Activated naive CD4-positive, alpha-beta T cell treated with anti-CD3 and anti-CD28 coated beads, Interleukin-2, amount 10 ng/mL, durations not matched to agents 5 hours and 36 hours (primary cell): ENCODE measurements around the gene NIP7. TPM values are rescaled to one million over a fixed set of nuclear protein-coding genes. Genes with fewer than 3 reads are reported as not detected.

Experiments
- total RNA-seq, 2 experiments: library from RNA; stranded (reverse); gene quantifications; one replicate each; pipeline ENCODE4 v1.2.3, GENCODE V29; 2021

NIP7 gene
- 10 to 100 TPM; 33.9 to 35.4 TPM for total RNA-seq

DNA sequence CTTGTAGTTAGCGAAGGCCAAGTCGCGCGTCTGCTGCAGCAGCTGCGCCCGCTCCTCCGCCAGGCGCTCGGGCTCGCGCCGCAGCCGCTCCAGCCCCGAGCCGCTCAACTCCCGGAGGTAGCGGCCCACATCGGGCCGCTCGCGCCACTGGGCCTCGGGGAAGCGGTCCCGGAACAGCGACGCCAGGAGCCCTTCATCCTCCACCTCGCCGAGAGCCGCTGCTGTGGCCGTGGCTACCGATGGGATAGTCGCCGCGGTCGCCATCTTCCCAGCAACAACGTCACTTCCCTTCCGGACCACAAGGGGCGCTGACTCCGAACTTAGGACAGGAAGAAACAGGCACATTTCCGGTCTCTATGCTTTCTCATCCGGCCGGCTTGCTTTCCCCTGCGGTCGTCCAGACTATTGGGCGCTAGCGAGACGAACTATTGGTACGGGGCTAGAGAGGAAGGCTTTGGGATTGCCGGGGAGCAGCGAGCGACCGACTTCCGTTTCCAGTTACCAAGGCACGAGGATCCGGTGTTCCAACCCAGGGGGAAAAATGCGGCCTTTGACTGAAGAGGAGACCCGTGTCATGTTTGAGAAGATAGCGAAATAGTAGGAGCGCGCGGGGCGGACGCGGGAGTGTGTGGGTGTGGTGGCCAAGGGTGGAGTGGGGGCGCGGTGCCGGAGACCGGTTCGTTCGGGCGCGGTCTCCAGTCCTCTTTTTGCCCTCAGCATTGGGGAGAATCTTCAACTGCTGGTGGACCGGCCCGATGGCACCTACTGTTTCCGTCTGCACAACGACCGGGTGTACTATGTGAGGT is at the start of gene NIP7, which contains the start of gene COG8:
Gene NIP7, plus strand, starts transcription at position 484 of the 806 bp plus-strand sequence. Its CDS starts 58 bp downstream, at position 542.
Gene COG8, minus strand, starts transcription at position 276 of the 806 bp plus-strand sequence. Its CDS starts 12 bp downstream, at position 264.

DNA sequence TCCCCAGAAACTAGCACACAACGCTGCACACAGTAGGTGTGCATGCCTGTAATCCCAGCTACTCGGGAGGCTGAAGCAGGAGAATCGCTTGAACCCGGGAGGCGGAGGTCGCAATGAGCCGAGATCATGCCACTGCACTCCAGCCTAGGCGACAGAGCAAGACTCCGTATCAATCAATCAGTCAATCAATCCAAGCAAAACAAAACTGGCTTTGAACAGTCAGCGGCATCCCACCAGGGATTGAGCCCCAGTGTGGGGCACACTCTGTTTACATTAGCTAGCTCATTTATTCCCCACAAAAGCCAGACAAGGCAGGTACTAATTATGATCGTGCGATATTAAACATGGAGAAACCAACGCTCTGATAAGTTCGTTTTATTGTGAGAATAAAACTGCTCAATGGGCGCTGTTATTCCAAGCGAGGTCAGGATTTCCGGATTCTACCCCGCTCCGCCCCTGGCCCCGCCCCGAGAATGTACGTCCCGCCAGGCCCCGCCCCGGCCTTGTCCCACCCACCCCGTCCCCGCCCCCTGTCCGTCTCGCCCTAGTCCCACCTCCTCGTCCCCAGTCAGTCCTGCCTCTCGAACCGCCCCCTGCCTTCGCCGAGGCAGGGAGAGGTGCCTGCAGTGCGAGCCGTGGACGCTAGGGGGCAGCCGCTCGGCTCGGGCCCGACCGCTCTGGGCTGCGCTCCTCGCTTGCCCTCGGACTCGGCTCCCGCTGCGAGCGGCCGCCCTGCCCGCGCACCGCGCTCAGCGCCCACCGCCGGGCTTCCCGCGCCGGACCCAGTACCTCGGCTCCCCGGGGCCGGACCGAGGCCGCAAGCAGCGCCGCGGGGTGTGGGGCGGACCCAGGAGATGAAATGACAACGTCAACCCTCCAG is 28.7 kb upstream of the NIP7 start, which contains the start of gene VPS4A:
Gene VPS4A, plus strand, starts transcription at position 698 of the 880 bp plus-strand sequence. Its CDS starts 162 bp downstream, at position 860.

DNA sequence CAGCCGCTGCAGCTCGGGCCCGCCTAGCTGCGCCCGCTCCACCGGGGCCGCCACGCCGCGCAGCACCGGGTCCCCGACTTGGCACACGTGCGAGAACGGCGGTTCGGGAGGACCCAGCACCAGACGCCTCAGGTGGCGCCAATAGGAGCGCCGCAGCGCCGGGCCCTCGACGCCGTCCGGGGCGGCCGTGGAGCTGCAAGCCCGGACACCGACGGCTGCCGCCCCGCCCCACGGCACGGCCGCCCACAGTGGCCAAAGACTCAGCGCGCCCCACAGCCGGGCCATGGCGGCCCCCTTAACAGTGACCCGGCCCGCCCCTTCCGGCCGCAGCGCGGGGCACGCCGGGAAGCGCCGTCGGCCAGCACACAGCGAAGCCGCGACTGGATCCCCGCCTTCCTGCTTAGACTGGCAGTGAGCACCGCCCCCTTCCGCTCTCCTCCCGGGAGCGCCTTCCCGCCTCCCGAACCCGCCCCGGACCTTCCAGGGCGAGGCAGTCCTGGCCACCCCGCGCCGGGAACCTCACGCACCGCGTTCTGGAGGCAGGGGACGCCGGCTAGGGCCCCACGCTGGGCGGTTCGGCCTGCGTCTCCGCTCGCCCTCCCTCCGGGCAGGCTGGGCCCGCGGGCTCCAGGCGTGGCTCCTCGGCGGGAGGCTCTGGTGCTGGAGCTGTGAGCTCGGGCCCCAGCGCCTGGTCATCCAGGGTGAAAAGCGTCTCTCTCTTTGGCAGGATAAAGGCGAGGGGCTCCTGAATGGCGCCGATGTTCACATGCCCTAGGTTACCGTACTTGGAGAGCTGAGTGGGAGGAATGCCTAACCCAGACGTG is 9.1 kb upstream of the NIP7 start, which contains the start of gene PDF:
Gene PDF, minus strand, starts transcription at position 303 of the 824 bp plus-strand sequence. Its CDS starts 18 bp downstream, at position 285.

DNA sequence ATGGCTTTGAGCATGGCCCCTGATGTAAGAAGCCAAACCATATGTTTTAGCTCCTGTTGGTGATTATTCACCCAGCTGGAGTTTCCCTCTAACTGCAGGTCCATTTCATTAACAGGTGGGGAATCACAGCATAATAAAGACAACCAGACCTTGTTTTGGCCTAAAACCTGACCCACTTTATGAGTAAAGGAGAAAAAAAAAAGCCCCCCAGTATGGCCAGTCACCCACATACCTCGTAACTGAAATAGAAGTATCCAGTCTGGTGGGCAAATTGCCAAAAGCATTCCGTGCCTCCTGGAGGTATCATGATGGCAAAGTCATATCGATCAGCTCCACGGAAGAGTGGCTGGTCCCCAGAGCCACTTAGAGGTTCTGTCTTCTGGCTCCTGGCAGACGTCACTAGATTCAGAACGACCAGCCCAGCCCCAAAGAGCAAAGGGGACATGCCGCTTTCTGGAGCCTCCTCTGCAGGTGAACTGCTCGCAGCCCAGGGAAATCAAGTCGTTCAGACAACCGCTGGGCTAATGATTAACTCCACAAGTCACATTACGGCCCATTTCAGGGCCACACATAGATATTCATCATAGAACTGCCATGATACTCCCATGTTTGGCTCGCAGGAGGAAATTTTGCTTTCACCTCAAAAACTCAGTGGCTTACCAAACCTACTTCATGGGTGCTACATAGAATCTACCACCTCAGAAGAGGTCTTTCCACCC is 11.9 kb downstream of the NIP7 start, which contains the start of gene TMED6:
Gene TMED6, minus strand, starts transcription at position 478 of the 719 bp plus-strand sequence. Its CDS starts 33 bp downstream, at position 445.

Other genes with a start within 250 kb of the NIP7 start
- gene HAS3, start 234.1 kb upstream of the NIP7 start, total RNA-seq: under 1 TPM; 0.43 to 0.48 TPM
- gene CHTF8, start 207.2 kb upstream of the NIP7 start, total RNA-seq: 100 to 1,000 TPM; 117 to 123 TPM
- gene UTP4, start 207.1 kb upstream of the NIP7 start, total RNA-seq: 10 to 100 TPM; 44.3 to 45.1 TPM
- gene SNTB2, start 152.6 kb upstream of the NIP7 start, total RNA-seq: 10 to 100 TPM; 17.4 to 18.2 TPM
- 10 to 100 TPM; 31.8 to 33.2 TPM for gene VPS4A, start 28.4 kb upstream of the NIP7 start, total RNA-seq
- gene PDF, start 9.2 kb upstream of the NIP7 start, total RNA-seq: 10 to 100 TPM; 10.6 to 11.6 TPM
- gene COG8, start 208 bp upstream of the NIP7 start, total RNA-seq: 10 to 100 TPM; 34.8 to 35.1 TPM
- gene TMED6, start 12.0 kb downstream of the NIP7 start, total RNA-seq: 1 to 10 TPM; 2.3 to 2.9 TPM
- 10 to 100 TPM; 36.5 to 42.4 TPM for gene TERF2, start 46.2 kb downstream of the NIP7 start, total RNA-seq
- 100 to 1,000 TPM; 130 to 137 TPM for gene CYB5B, start 84.8 kb downstream of the NIP7 start, total RNA-seq
- gene NFAT5, start 226.2 kb downstream of the NIP7 start, total RNA-seq: 10 to 100 TPM; 17.6 to 17.8 TPM